Hepatocyte (in vitro differentiated cells): Measurements from ENCODE around the gene HHIPL2. TPM values are rescaled to one million over a fixed set of nuclear protein-coding genes. Genes with fewer than 3 reads are reported as not detected.

Experiments
- DNase-seq: peaks from one replicate; pipeline ENCODE4 v3.0.0-alpha.2; 2016; ENCODE audit warnings: low spot score
- H2AFZ ChIP-seq: fragments of 200-600 bp; sonication (generic); 2 replicates; pipeline ENCODE4 v1.6.0; 2016; ENCODE audit warnings: antibody characterized with exemption, mild to moderate bottlenecking
- H3K27ac ChIP-seq: fragments of 200-600 bp; sonication (generic); 2 replicates; pipeline ENCODE4 v1.5.1; 2016; ENCODE audit warnings: mild to moderate bottlenecking
- H3K27me3 ChIP-seq: fragments of 200-600 bp; sonication (generic); 2 replicates; pipeline ENCODE4 v1.6.1; 2016
- H3K36me3 ChIP-seq: fragments of 200-600 bp; sonication (generic); replicated peaks from 2 replicates; pipeline ENCODE4 v1.5.1; 2016; ENCODE audit warnings: low read depth; ENCODE audit not compliant: insufficient read depth
- H3K4me1 ChIP-seq: fragments of 200-600 bp; sonication (generic); 2 replicates; pipeline ENCODE4 v1.5.1; 2016; ENCODE audit warnings: mild to moderate bottlenecking, moderate library complexity; ENCODE audit not compliant: insufficient read depth
- H3K4me2 ChIP-seq: fragments of 200-600 bp; sonication (generic); 2 replicates; pipeline ENCODE4 v1.6.0; 2016
- H3K4me3 ChIP-seq: fragments of 200-600 bp; sonication (generic); 2 replicates; pipeline ENCODE4 v1.5.1; 2016; ENCODE audit warnings: mild to moderate bottlenecking
- H3K79me2 ChIP-seq: fragments of 200-600 bp; sonication (generic); 2 replicates; pipeline ENCODE4 v1.6.0; 2017; ENCODE audit warnings: mild to moderate bottlenecking
- H3K9me2 ChIP-seq: fragments of 200-600 bp; sonication (generic); replicated peaks from 2 replicates; pipeline ENCODE4 v1.6.0; 2017; ENCODE audit warnings: mild to moderate bottlenecking; ENCODE audit not compliant: insufficient read depth
- H3K9me3 ChIP-seq: fragments of 200-600 bp; sonication (generic); 2 replicates; pipeline ENCODE4 v1.5.1; 2016; ENCODE audit warnings: low read depth, mild to moderate bottlenecking
- H4K20me1 ChIP-seq: fragments of 200-600 bp; sonication (generic); 2 replicates; pipeline ENCODE4 v1.6.0; 2016; ENCODE audit warnings: mild to moderate bottlenecking; ENCODE audit not compliant: insufficient read depth, poor library complexity, severe bottlenecking
- CTCF ChIP-seq: fragments of 200-600 bp; sonication (generic); IDR thresholded peaks from 2 replicates; pipeline ENCODE4 v1.5.1; 2016; ENCODE audit warnings: antibody characterized with exemption, mild to moderate bottlenecking; ENCODE audit not compliant: poor library complexity
- EZH2 ChIP-seq: fragments of 200-600 bp; sonication (generic); IDR thresholded peaks from 2 replicates; pipeline ENCODE4 v1.6.1; 2016; ENCODE audit warnings: antibody characterized with exemption, mild to moderate bottlenecking, borderline replicate concordance
- EZH2phosphoT487 ChIP-seq: fragments of 200-600 bp; sonication (generic); IDR thresholded peaks from one replicate; pipeline ENCODE4 v1.6.1; 2018; ENCODE audit warnings: antibody characterized with exemption, mild to moderate bottlenecking, low read depth, moderate library complexity; ENCODE audit not compliant: unreplicated experiment, severe bottlenecking
- WGBS: methylation state at CpG from one replicate; pipeline ENCODE4 v1.1.6; 2016; ENCODE audit warnings: low lambda C conversion rate; ENCODE audit errors: missing lambda C conversion rate; 5-methylcytosine and 5-hydroxymethylcytosine counted together
- polyA plus RNA-seq: library from polyadenylated mRNA; unstranded; fragments of >200 nt; fragmentation: Nextera tagmentation; extraction: Ambion mirVana; gene quantifications from 2 replicates; pipeline ENCODE4 v1.2.1, GENCODE V29; 2016
- total RNA-seq: library from RNA; depleted of rRNA; stranded (reverse); fragments of >200 nt; gene quantifications from 2 replicates; pipeline ENCODE4 v1.2.3, GENCODE V29; 2014

Gene HHIPL2
- total and polyA plus RNA-seq, 2 experiments from 2014 or later = 0.23 to 0.37 TPM

GRCh38 chr1:222529916-222530315, 18.0 kb downstream of the HHIPL2 start:
- DNase-seq = no peak
- Histone ChIP-seq H3K9me2 (no peaks in the 10 kb centered on the region), H3K4me2 (no peak overlapping the region), H4K20me1 (no peaks in the 10 kb centered on the region), H3K4me1 (no peaks in the 10 kb centered on the region), H3K27ac (no peak overlapping the region), H3K36me3 (no peaks in the 10 kb centered on the region), H2AFZ (no peak overlapping the region), H3K27me3 (no peaks in the 10 kb centered on the region), H3K4me3 (no peak overlapping the region), H3K79me2 (no peaks in the 10 kb centered on the region), H3K9me3 (no peaks in the 10 kb centered on the region)
- no peak for TF ChIP-seq EZH2phosphoT487
- TF ChIP-seq EZH2 = no peak
- no peak for TF ChIP-seq CTCF
- WGBS = 78% methylated on average over 3 of the region's 3 CpGs

- 94% methylated on average over 3 of the region's 3 CpGs for WGBS
- no peak for TF ChIP-seq EZH2
- TF ChIP-seq CTCF = no peak
- no peak for TF ChIP-seq EZH2phosphoT487
- no peaks in the 10 kb centered on the region for H3K9me2 ChIP-seq
- no peaks in the 10 kb centered on the region for H4K20me1 ChIP-seq
- no peaks in the 10 kb centered on the region for H3K9me3 ChIP-seq
- H3K4me3 ChIP-seq = no peak overlapping the region
- H3K4me2 ChIP-seq = no peak overlapping the region
- H2AFZ ChIP-seq = no peak overlapping the region
- no peak for DNase-seq
- H3K4me1 ChIP-seq = no peaks in the 10 kb centered on the region
- no peaks in the 10 kb centered on the region for H3K27me3 ChIP-seq
- no peaks in the 10 kb centered on the region for H3K79me2 ChIP-seq
- no peaks in the 10 kb centered on the region for H3K36me3 ChIP-seq
- no peak overlapping the region for H3K27ac ChIP-seq
Observed at GRCh38 chr1:222529181-222529580, 18.7 kb downstream of the HHIPL2 start.

GRCh38 chr1:222525951-222526350, 22.0 kb downstream of the HHIPL2 start:
- no peak for DNase-seq
- Histone ChIP-seq H3K79me2 (no peaks in the 10 kb centered on the region), H3K36me3 (no peaks in the 10 kb centered on the region), H3K9me2 (no peaks in the 10 kb centered on the region), H2AFZ (no peak overlapping the region), H3K27ac (no peak overlapping the region), H3K4me3 (no peak overlapping the region), H4K20me1 (no peaks in the 10 kb centered on the region), H3K9me3 (no peaks in the 10 kb centered on the region), H3K27me3 (no peaks in the 10 kb centered on the region), H3K4me2 (no peak overlapping the region), H3K4me1 (peaks cover 7% of the 10 kb centered on the region)
- TF ChIP-seq EZH2 = no peak
- TF ChIP-seq CTCF = no peak
- no peak for TF ChIP-seq EZH2phosphoT487
- WGBS = 94% methylated on average over 2 of the region's 2 CpGs

- Histone ChIP-seq H3K36me3 (no peaks in the 10 kb centered on the region), H3K9me2 (no peaks in the 10 kb centered on the region), H3K27me3 (no peaks in the 10 kb centered on the region), H3K27ac (no peak overlapping the region), H2AFZ (no peak overlapping the region), H3K79me2 (no peaks in the 10 kb centered on the region), H3K4me2 (no peak overlapping the region), H3K9me3 (no peaks in the 10 kb centered on the region), H3K4me1 (peaks cover 7% of the 10 kb centered on the region), H3K4me3 (no peak overlapping the region), H4K20me1 (no peaks in the 10 kb centered on the region)
- 66% methylated on average over 3 of the region's 3 CpGs for WGBS
- no peak for DNase-seq
- no peak for TF ChIP-seq EZH2phosphoT487
- no peak for TF ChIP-seq EZH2
- TF ChIP-seq CTCF = no peak
Observed at GRCh38 chr1:222523852-222524251, 24.1 kb downstream of the HHIPL2 start.
